ENCODE data around the gene SLC23A2.

- TF ChIP-seq, protein P1, sequence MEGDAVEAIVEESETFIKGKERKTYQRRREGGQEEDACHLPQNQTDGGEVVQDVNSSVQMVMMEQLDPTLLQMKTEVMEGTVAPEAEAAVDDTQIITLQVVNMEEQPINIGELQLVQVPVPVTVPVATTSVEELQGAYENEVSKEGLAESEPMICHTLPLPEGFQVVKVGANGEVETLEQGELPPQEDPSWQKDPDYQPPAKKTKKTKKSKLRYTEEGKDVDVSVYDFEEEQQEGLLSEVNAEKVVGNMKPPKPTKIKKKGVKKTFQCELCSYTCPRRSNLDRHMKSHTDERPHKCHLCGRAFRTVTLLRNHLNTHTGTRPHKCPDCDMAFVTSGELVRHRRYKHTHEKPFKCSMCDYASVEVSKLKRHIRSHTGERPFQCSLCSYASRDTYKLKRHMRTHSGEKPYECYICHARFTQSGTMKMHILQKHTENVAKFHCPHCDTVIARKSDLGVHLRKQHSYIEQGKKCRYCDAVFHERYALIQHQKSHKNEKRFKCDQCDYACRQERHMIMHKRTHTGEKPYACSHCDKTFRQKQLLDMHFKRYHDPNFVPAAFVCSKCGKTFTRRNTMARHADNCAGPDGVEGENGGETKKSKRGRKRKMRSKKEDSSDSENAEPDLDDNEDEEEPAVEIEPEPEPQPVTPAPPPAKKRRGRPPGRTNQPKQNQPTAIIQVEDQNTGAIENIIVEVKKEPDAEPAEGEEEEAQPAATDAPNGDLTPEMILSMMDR (conservative IDR thresholded peaks at IDR 0.05): no peak
- no peak for TF ChIP-seq EZH2 (IDR thresholded peaks at IDR 0.05; ENCODE audit: low read depth)
Measured at GRCh38 chr20:4864311-4864752, 137.0 kb downstream of the SLC23A2 start.

All from PC-9 (cell line).